B cell (primary cell): ENCODE results near the gene STAT5B. TPM values are rescaled to one million over a fixed set of nuclear protein-coding genes. Genes with fewer than 3 reads are reported as not detected.
A peak's percentile ranks its signal among the peaks of the same experiment; 100 is the strongest.

Experiments
- ATAC-seq: fragments of 200-7000 bp; cut with Tn5 transposase; one replicate; pipeline ENCODE4 v1.10.0; 2021; ENCODE audit warnings: low read depth, mild to moderate bottlenecking, moderate number of reproducible peaks, moderate library complexity
- CTCF ChIA-PET: fragments of 350-600 bp; sonication (Branson Sonifier 250); formaldehyde crosslinking; loops from one replicate; lab custom pipeline; 2021; ENCODE audit warnings: antibody characterized with exemption, inconsistent platforms; lab: Charles Lee
- POLR2A ChIA-PET: fragments of 350-600 bp; sonication (Branson Sonifier 250); formaldehyde crosslinking; loops from one replicate; lab custom pipeline; 2021; ENCODE audit warnings: antibody characterized with exemption; lab: Charles Lee
- DNase-seq: peaks from one replicate; pipeline ENCODE4 v3.0.0; 2013
- H2AFZ ChIP-seq: 2 replicates; pipeline ENCODE4 v1.6.1; 2012; ENCODE audit warnings: mild to moderate bottlenecking, low read depth, low read length; ENCODE audit not compliant: insufficient read depth, poor library complexity, severe bottlenecking
- H3K27ac ChIP-seq, 2 donors: 1 replicate in 1 of 2; 2 replicates in 1 of 2; pipeline ENCODE4 v1.5.1; 2012 to 2013; ENCODE audit warnings: low read length in 2 of 2, mild to moderate bottlenecking in 2 of 2, moderate library complexity in 1 of 2
- H3K27me3 ChIP-seq, 4 experiments: fragments of 200-600 bp in 1 of 4; sonication (generic) in 1 of 4; replicated peaks in 1 of 4; 1 replicate in 2 of 4; 2 replicates in 2 of 4; pipeline versions ENCODE4 v1.6.1 to v1.7.0; 2013 to 2016; ENCODE audit warnings: low read length in 3 of 4, mild to moderate bottlenecking in 2 of 4, mixed read lengths in 1 of 4, moderate library complexity in 1 of 4; ENCODE audit not compliant: insufficient read depth in 4 of 4, control insufficient read depth in 3 of 4; ENCODE audit errors: control extremely low read depth in 1 of 4
- H3K36me3 ChIP-seq, 2 experiments: replicated peaks in 1 of 2; 1 replicate in 1 of 2; 2 replicates in 1 of 2; pipeline versions ENCODE4 v1.6.1 to v1.7.1; 2013; ENCODE audit warnings: low read length in 1 of 2; ENCODE audit not compliant: insufficient read depth in 2 of 2, control insufficient read depth in 1 of 2; ENCODE audit errors: control extremely low read depth in 1 of 2, extremely low read depth in 1 of 2
- H3K4me1 ChIP-seq, 2 donors: fragments of 200-600 bp in 1 of 2; sonication (generic) in 1 of 2; 1 replicate in 1 of 2; 2 replicates in 1 of 2; pipeline versions ENCODE4 v1.5.1 to v1.6.1; 2013 to 2017; ENCODE audit warnings: low read length in 2 of 2; ENCODE audit not compliant: control insufficient read depth in 2 of 2, insufficient read depth in 2 of 2
- H3K4me2 ChIP-seq: replicated peaks from 2 replicates; pipeline ENCODE3; 2012; ENCODE audit warnings: mild to moderate bottlenecking, low read depth, low read length; ENCODE audit not compliant: poor library complexity, severe bottlenecking
- H3K4me3 ChIP-seq, 5 experiments: fragments of 200-600 bp in 1 of 5; sonication (generic) in 1 of 5; 1 replicate in 3 of 5; 2 replicates in 2 of 5; pipeline versions ENCODE4 v1.5.1 to v1.7.0; 2011 to 2016; ENCODE audit warnings: low read length in 4 of 5, mild to moderate bottlenecking in 4 of 5, low read depth in 2 of 5, control low read depth in 1 of 5, moderate library complexity in 1 of 5; ENCODE audit not compliant: insufficient read depth in 1 of 5; ENCODE audit errors: control extremely low read depth in 1 of 5, extremely low read depth in 1 of 5
- H3K79me2 ChIP-seq: fragments of 200-600 bp; sonication (generic); one replicate; pipeline ENCODE4 v1.6.0; 2016; ENCODE audit warnings: low read length; ENCODE audit not compliant: control insufficient read depth, insufficient read depth
- H3K9ac ChIP-seq: fragments of 200-600 bp; sonication (generic); 2 replicates; pipeline ENCODE4 v1.6.1; 2017; ENCODE audit warnings: mild to moderate bottlenecking, low read length, moderate library complexity
- H3K9me3 ChIP-seq, 3 donors: one replicate each; pipeline versions ENCODE4 v1.6.1 to v1.7.1; 2013; ENCODE audit warnings: low read length in 2 of 3; ENCODE audit not compliant: control insufficient read depth in 2 of 3, insufficient read depth in 1 of 3; ENCODE audit errors: control extremely low read depth in 1 of 3
- H4K20me1 ChIP-seq: 2 replicates; pipeline ENCODE4 v1.6.0; 2012; ENCODE audit warnings: mild to moderate bottlenecking, low read length; ENCODE audit not compliant: insufficient read depth, control insufficient read depth, poor library complexity, severe bottlenecking
- H3K27ac Mint-ChIP-seq: one replicate; pipeline ENCODE4 v1.8.0; 2021; ENCODE audit warnings: mixed read lengths
- H3K27me3 Mint-ChIP-seq: one replicate; pipeline ENCODE4 v1.8.0; 2021; ENCODE audit warnings: mixed read lengths
- H3K4me1 Mint-ChIP-seq: one replicate; pipeline ENCODE4 v1.8.0; 2021; ENCODE audit warnings: mixed read lengths
- H3K4me3 Mint-ChIP-seq: one replicate; pipeline ENCODE4 v1.8.0; 2021; ENCODE audit warnings: mixed read lengths
- H3K9me3 Mint-ChIP-seq: one replicate; pipeline ENCODE4 v1.8.0; 2022; ENCODE audit warnings: mixed read lengths; ENCODE audit not compliant: insufficient read depth
- EZH2 ChIP-seq: IDR thresholded peaks from 2 replicates; pipeline ENCODE4 v1.6.1; 2012; ENCODE audit warnings: borderline replicate concordance, low read depth, mild to moderate bottlenecking, moderate library complexity, low read length; ENCODE audit not compliant: insufficient read depth, poor library complexity, severe bottlenecking
- WGBS: methylation state at CpG from one replicate; pipeline ENCODE4 v1.1.5; 2013; ENCODE audit warnings: missing lambda C conversion rate; ENCODE audit not compliant: insufficient coverage; 5-methylcytosine and 5-hydroxymethylcytosine counted together
- intact Hi-C: fragments of 100-400 bp; cut with micrococcal nuclease; formaldehyde crosslinking; loops from one replicate; pipeline ENCODE4 v1.10.0; 2022
- polyA plus RNA-seq: library from polyadenylated mRNA; depleted of rRNA; stranded (reverse); fragments of >200 nt; gene quantifications from 2 replicates; pipeline ENCODE4 v1.2.3, GENCODE V29; 2012
- total RNA-seq, 2 donors: library from RNA; stranded (reverse); fragments of 120-200 nt in 1 of 2; gene quantifications; 1 replicate in 1 of 2; 2 replicates in 1 of 2; pipeline versions ENCODE4 v1.2.3 to v1.2.4, GENCODE V29; 2013 to 2022
- TF ChIP-seq, protein P1 (sequence below): fragments of 200-600 bp; IDR thresholded peaks from one replicate; pipeline ENCODE4 v1.8.0; 2022; ENCODE audit warnings: antibody characterized with exemption, mild to moderate bottlenecking

The STAT5B gene
- total and polyA plus RNA-seq, 2 donors (not counting 1 experiment from before 2014, with no cell fraction given): 70.0 to 103 TPM

DNA sequence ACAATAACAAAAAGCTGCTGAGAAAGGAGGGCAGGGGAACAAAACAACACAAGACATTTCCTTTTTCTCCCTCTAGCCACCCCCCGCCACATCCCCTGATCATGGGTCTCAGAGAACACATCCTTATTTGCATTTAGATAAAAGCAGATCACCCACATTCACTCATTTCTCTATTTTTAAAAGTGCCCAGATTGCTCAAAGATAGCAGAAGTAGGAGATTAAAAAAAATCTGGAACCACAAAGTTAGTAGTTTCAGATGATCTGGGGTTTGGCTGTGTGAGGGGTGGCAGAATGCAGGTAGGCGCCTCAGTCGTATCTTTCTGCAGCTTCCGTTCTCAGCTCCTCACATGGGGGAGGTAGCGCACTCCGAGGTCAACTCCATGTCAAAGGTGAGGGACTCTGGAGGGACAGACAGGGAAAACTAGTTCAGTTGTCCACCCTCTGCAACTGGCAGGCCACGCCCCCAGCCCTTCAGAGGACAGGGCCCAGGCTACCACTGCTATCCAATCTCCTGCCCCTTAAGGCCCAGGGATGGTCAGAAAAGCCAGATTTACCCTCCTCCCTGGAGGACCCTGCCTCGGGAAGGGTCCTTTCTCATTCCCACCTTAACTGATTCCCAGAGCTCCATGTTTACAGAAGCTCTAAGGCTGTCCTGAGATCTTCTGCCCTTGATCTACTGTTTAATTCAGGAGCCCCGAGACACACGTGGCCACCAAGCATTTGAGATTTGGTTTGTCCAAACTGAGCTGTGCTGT is 39.4 kb upstream of the STAT5B start:
- Histone ChIP-seq H3K4me2 (peak overlapping the region; percentile 65), H3K79me2 (no peaks in the 10 kb centered on the region), H3K27ac (peak overlapping the region; percentile 73 to 77), H2AFZ (no peak overlapping the region), H3K9me3 (no peaks in the 10 kb centered on the region), H3K4me3 (peak overlapping the region in 2 of 5 experiments; percentile 1 to 31), H4K20me1 (peaks cover 14% of the 10 kb centered on the region), H3K27me3 (no peaks in the 10 kb centered on the region), H3K9ac (peak overlapping the region; percentile 20), H3K4me1 (peaks cover 53 to 67% of the 10 kb centered on the region in 2 donors), H3K36me3 (peaks cover 0 to 31% of the 10 kb centered on the region in 2 experiments)
- Mint-ChIP-seq H3K4me3 (peak overlapping the region; percentile 59), H3K27me3 (no peaks in the 10 kb centered on the region), H3K27ac (peak overlapping the region; percentile 79), H3K9me3 (no peaks in the 10 kb centered on the region), H3K4me1 (peaks cover 63% of the 10 kb centered on the region)
- POLR2A ChIA-PET: interaction anchor here (0.6 to 2.1 kb wide), 3 partner anchors 14 to 79 kb away, joined by 3 to 12 read pairs (median 6); partner anchors contain the start of gene STAT3
- intact Hi-C loops: loop anchor here (2.0 kb wide), 1 partner anchor 27 kb away; the partner anchor contains the start of gene STAT5A
- ATAC-seq: peak; percentile 65
- WGBS: 24% methylated on average over 7 of the region's 10 CpGs
- TF ChIP-seq, protein P1, sequence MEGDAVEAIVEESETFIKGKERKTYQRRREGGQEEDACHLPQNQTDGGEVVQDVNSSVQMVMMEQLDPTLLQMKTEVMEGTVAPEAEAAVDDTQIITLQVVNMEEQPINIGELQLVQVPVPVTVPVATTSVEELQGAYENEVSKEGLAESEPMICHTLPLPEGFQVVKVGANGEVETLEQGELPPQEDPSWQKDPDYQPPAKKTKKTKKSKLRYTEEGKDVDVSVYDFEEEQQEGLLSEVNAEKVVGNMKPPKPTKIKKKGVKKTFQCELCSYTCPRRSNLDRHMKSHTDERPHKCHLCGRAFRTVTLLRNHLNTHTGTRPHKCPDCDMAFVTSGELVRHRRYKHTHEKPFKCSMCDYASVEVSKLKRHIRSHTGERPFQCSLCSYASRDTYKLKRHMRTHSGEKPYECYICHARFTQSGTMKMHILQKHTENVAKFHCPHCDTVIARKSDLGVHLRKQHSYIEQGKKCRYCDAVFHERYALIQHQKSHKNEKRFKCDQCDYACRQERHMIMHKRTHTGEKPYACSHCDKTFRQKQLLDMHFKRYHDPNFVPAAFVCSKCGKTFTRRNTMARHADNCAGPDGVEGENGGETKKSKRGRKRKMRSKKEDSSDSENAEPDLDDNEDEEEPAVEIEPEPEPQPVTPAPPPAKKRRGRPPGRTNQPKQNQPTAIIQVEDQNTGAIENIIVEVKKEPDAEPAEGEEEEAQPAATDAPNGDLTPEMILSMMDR: no peak
- no peak for TF ChIP-seq EZH2
- CTCF ChIA-PET: interaction anchor here (0.8 to 20.6 kb wide), 9 partner anchors 8 to 135 kb away, joined by 3 to 546 read pairs (median 5); partner anchors contain the start of gene STAT3
- DNase-seq: peak; percentile 87
